ENCODE results near the gene CDK5R2. TPM values are rescaled to one million over a fixed set of nuclear protein-coding genes. Genes with fewer than 3 reads are reported as not detected.

Gene CDK5R2
- total RNA-seq, 1 experiment from 2014 or later: 0.44 TPM

- intact Hi-C loops (cut with micrococcal nuclease): no loop called here
- CTCF ChIA-PET: no interaction called here
- no TSS peak for BruUV-seq (replicated peaks)
- peaks cover 10% of the 10 kb centered on the region; the same call in 1 of the 2 replicates for H3K27me3 ChIP-seq (ENCODE audit: insufficient read depth, low read length)
- POLR2A ChIA-PET: no interaction called here
- peaks cover 0 to 18% of the 10 kb centered on the region in 2 experiments; a peak in 2 of 4 replicates for H3K4me1 ChIP-seq (ENCODE audit: control insufficient read depth in 1 of 2, insufficient read depth in 2 of 2, low read length in 2 of 2)
- H3K4me3 ChIP-seq (replicated peaks in 1 of 2; ENCODE audit: low read depth in 1 of 2, low read length in 2 of 2): no peak overlapping the region
- no peaks in the 10 kb centered on the region for H3K36me3 ChIP-seq (ENCODE audit: control insufficient read depth in 1 of 2, insufficient read depth in 2 of 2, low read length in 2 of 2)
- no peak for DNase-seq (ENCODE audit: low read depth, low spot score)
- no peak for ATAC-seq
- H3K4me2 ChIP-seq (ENCODE audit: low read length): no peak overlapping the region; the same call in 1 of the 2 replicates
- no peak overlapping the region for H2AFZ ChIP-seq (ENCODE audit: low read depth, low read length, poor library complexity, severe bottlenecking)
- no peak overlapping the region for H3K27ac ChIP-seq (ENCODE audit: low read depth, low read length)
- RAD21 ChIA-PET (ENCODE audit: low non-redundant PET in 1 of 2, low total read pairs in 2 of 2, uncharacterized antibody in 2 of 2, unreplicated experiment in 2 of 2): interaction anchor here in 1 of 2 experiments (0.5 kb wide), 1 partner anchor 94 kb away, joined by 3 read pairs; no protein-coding TSS in a partner anchor
- no peak for TF ChIP-seq MAX (IDR thresholded peaks at IDR 0.05)
- TF ChIP-seq POLR2A (IDR thresholded peaks at IDR 0.05; ENCODE audit: borderline replicate concordance, extremely low read depth, insufficient read depth, insufficient read length): no peak
- no peak for TF ChIP-seq FOSL1 (IDR thresholded peaks at IDR 0.05; ENCODE audit: low read depth)
- TF ChIP-seq SRF (IDR thresholded peaks at IDR 0.05; ENCODE audit: low read depth): no peak
- no peak for TF ChIP-seq YY1 (IDR thresholded peaks at IDR 0.05; ENCODE audit: extremely low read depth, insufficient replicate concordance, low read depth, low read length)
- no peak for TF ChIP-seq SIN3A (IDR thresholded peaks at IDR 0.05; ENCODE audit: low read depth)
- TF ChIP-seq JUND (IDR thresholded peaks at IDR 0.05): no peak
- no peak for TF ChIP-seq EZH2phosphoT487 (IDR thresholded peaks at IDR 0.05; ENCODE audit: borderline replicate concordance)
- no peak for TF ChIP-seq CEBPB (IDR thresholded peaks at IDR 0.05; ENCODE audit: low read depth)
- TF ChIP-seq ZNF274 (IDR thresholded peaks at IDR 0.05; ENCODE audit: low read depth, low read length): no peak
- no peak for TF ChIP-seq ZBTB33 (IDR thresholded peaks at IDR 0.05; ENCODE audit: extremely low read depth, insufficient replicate concordance, low read length)
- no peak for TF ChIP-seq CTCF (IDR thresholded peaks at IDR 0.05 in 2 of 3, conservative IDR thresholded peaks at IDR 0.05 in 1 of 3; ENCODE audit: borderline replicate concordance in 1 of 3, insufficient read depth in 1 of 3, low read depth in 2 of 3, low read length in 2 of 3)
- H4K20me1 ChIP-seq (ENCODE audit: insufficient read depth): no peaks in the 10 kb centered on the region
- H3K9me2 ChIP-seq (ENCODE audit: insufficient read depth): no peaks in the 10 kb centered on the region
- H3K9me3 ChIP-seq (ENCODE audit: control insufficient read depth in 1 of 2, insufficient read depth in 1 of 2, low read depth in 1 of 2, low read length in 2 of 2): no peaks in the 10 kb centered on the region
- no peaks in the 10 kb centered on the region for H3K79me2 ChIP-seq (ENCODE audit: insufficient read depth, low read length)
- no peak overlapping the region for H3K9ac ChIP-seq (ENCODE audit: low read length)
Observed at GRCh38 chr2:218958276-218958675, 1.2 kb upstream of the CDK5R2 start.

All from HCT116 (cell line).